Duodenal mucosa (tissue), 2 donors: Measurements from ENCODE around the gene TSPAN13.
"Not testable (repeated sequence)": the region's sequence is repeated elsewhere in the genome, so short reads cannot be mapped to it uniquely, and the experiment has no call there.

ENCODE experiments used
- H3K27ac ChIP-seq: one replicate; pipeline ENCODE4 v1.7.0; 2013; ENCODE audit warnings: low read depth, low read length
- H3K27me3 ChIP-seq, 2 donors: one replicate each; pipeline ENCODE4 v1.7.0; 2013; ENCODE audit warnings: low read length in 2 of 2, control low read depth in 1 of 2; ENCODE audit not compliant: insufficient read depth in 2 of 2, control insufficient read depth in 1 of 2
- H3K36me3 ChIP-seq, 2 donors: one replicate each; pipeline ENCODE4 v1.7.0; 2013; ENCODE audit warnings: low read length in 2 of 2, control low read depth in 1 of 2; ENCODE audit not compliant: insufficient read depth in 2 of 2, control insufficient read depth in 1 of 2
- H3K4me1 ChIP-seq, 2 donors: one replicate each; pipeline ENCODE4 v1.7.0; 2013; ENCODE audit warnings: low read length in 2 of 2, control low read depth in 1 of 2; ENCODE audit not compliant: insufficient read depth in 2 of 2, control insufficient read depth in 1 of 2
- H3K4me3 ChIP-seq, 2 donors: one replicate each; pipeline ENCODE4 v1.7.0; 2013; ENCODE audit warnings: low read length in 2 of 2, low read depth in 1 of 2
- H3K9ac ChIP-seq, 2 donors: one replicate each; pipeline ENCODE4 v1.7.0; 2013; ENCODE audit warnings: low read length in 2 of 2, low read depth in 1 of 2
- H3K9me3 ChIP-seq, 2 donors: one replicate each; pipeline ENCODE4 v1.7.0; 2013; ENCODE audit warnings: low read length in 2 of 2, control low read depth in 1 of 2; ENCODE audit not compliant: control insufficient read depth in 1 of 2

The TSPAN13 gene

GRCh38 chr7:16754856-16755317, 1.3 kb downstream of the TSPAN13 start:
- peak overlapping the region; percentile 85 to 88 for H3K4me3 ChIP-seq
- H3K36me3 ChIP-seq, result no peaks in the 10 kb centered on the region
- H3K4me1 ChIP-seq, result peaks cover 0 to 16% of the 10 kb centered on the region in 2 donors
- no peaks in the 10 kb centered on the region for H3K27me3 ChIP-seq
- peak overlapping the region; percentile 28 for H3K27ac ChIP-seq
- peak overlapping the region; percentile 86 to 88 for H3K9ac ChIP-seq
- H3K9me3 ChIP-seq, result no peaks in the 10 kb centered on the region

GRCh38 chr7:16755397-16755796, 1.8 kb downstream of the TSPAN13 start:
- H3K27ac ChIP-seq, result no peak overlapping the region
- peak overlapping the region in 1 of 2 donors; percentile 86 for H3K9ac ChIP-seq
- peaks cover 0 to 16% of the 10 kb centered on the region in 2 donors for H3K4me1 ChIP-seq
- no peaks in the 10 kb centered on the region for H3K9me3 ChIP-seq
- H3K4me3 ChIP-seq, result peak overlapping the region; percentile 85 to 88
- H3K36me3 ChIP-seq, result no peaks in the 10 kb centered on the region
- H3K27me3 ChIP-seq, result no peaks in the 10 kb centered on the region

GRCh38 chr7:16758036-16758435, 4.5 kb downstream of the TSPAN13 start:
- no peaks in the 10 kb centered on the region for H3K9me3 ChIP-seq
- H3K36me3 ChIP-seq, result no peaks in the 10 kb centered on the region
- H3K4me1 ChIP-seq, result peaks cover 6 to 30% of the 10 kb centered on the region in 2 donors
- no peaks in the 10 kb centered on the region for H3K27me3 ChIP-seq
- H3K4me3 ChIP-seq, result no peak overlapping the region
- no peak overlapping the region for H3K9ac ChIP-seq
- H3K27ac ChIP-seq, result no peak overlapping the region

- Histone ChIP-seq H3K4me3 (no peak overlapping the region), H3K4me1 (peaks cover 6 to 30% of the 10 kb centered on the region in 2 donors), H3K27ac (no peak overlapping the region), H3K9me3 (no peaks in the 10 kb centered on the region), H3K27me3 (no peaks in the 10 kb centered on the region), H3K9ac (no peak overlapping the region), H3K36me3 (no peaks in the 10 kb centered on the region)
Observed at GRCh38 chr7:16758631-16759611, 5.4 kb downstream of the TSPAN13 start.

GRCh38 chr7:16759840-16760239, 6.3 kb downstream of the TSPAN13 start:
- Histone ChIP-seq H3K9me3 (no peaks in the 10 kb centered on the region), H3K4me1 (peaks cover 6 to 26% of the 10 kb centered on the region in 2 donors), H3K27ac (no peak overlapping the region), H3K4me3 (no peak overlapping the region), H3K36me3 (no peaks in the 10 kb centered on the region), H3K9ac (no peak overlapping the region), H3K27me3 (no peaks in the 10 kb centered on the region)

- no peak overlapping the region for H3K4me3 ChIP-seq
- no peaks in the 10 kb centered on the region for H3K36me3 ChIP-seq
- H3K9me3 ChIP-seq, result no peaks in the 10 kb centered on the region
- H3K27me3 ChIP-seq, result no peaks in the 10 kb centered on the region
- no peak overlapping the region for H3K9ac ChIP-seq
- no peak overlapping the region for H3K27ac ChIP-seq
- peaks cover 6 to 15% of the 10 kb centered on the region in 2 donors for H3K4me1 ChIP-seq
Observed at GRCh38 chr7:16762177-16762576, 8.6 kb downstream of the TSPAN13 start.

GRCh38 chr7:16764942-16765341, 11.4 kb downstream of the TSPAN13 start:
- H3K27ac ChIP-seq, result no peak overlapping the region

GRCh38 chr7:16765436-16765859, 11.9 kb downstream of the TSPAN13 start:
- H3K27ac ChIP-seq, result no peak overlapping the region
- H3K27me3 ChIP-seq, result no peaks in the 10 kb centered on the region
- peaks cover 6 to 15% of the 10 kb centered on the region in 2 donors for H3K4me1 ChIP-seq

More at GRCh38 chr7:16764942-16765341, 11.4 kb downstream of the TSPAN13 start:
- Histone ChIP-seq H3K4me1 (peaks cover 6 to 15% of the 10 kb centered on the region in 2 donors), H3K36me3 (no peaks in the 10 kb centered on the region), H3K27me3 (no peaks in the 10 kb centered on the region), H3K9me3 (no peaks in the 10 kb centered on the region), H3K9ac (no peak overlapping the region), H3K4me3 (no peak overlapping the region)

GRCh38 chr7:16769994-16770393, 16.4 kb downstream of the TSPAN13 start:
- H3K27me3 ChIP-seq, H3K9me3 ChIP-seq, H3K4me3 ChIP-seq, H3K27ac ChIP-seq, H3K9ac ChIP-seq, H3K36me3 ChIP-seq, H3K4me1 ChIP-seq: not testable (repeated sequence)

More at GRCh38 chr7:16765436-16765859, 11.9 kb downstream of the TSPAN13 start:
- Histone ChIP-seq H3K9me3 (no peaks in the 10 kb centered on the region), H3K9ac (no peak overlapping the region), H3K4me3 (no peak overlapping the region), H3K36me3 (no peaks in the 10 kb centered on the region)

- H3K9me3 ChIP-seq, result no peaks in the 10 kb centered on the region
- H3K27me3 ChIP-seq, result no peaks in the 10 kb centered on the region
- H3K27ac ChIP-seq, result no peak overlapping the region
- no peak overlapping the region for H3K9ac ChIP-seq
- peaks cover 0 to 7% of the 10 kb centered on the region in 2 donors for H3K4me1 ChIP-seq
- H3K36me3 ChIP-seq, result no peaks in the 10 kb centered on the region
- H3K4me3 ChIP-seq, result no peak overlapping the region
Observed at GRCh38 chr7:16770657-16771329, 17.2 kb downstream of the TSPAN13 start.
